Activated CD8-positive, alpha-beta memory T cell treated with anti-CD3 and anti-CD28 coated beads, Interleukin-2, amount 50 U/mL, for 4 hours (primary cell): ENCODE data around the gene TRIP4.
A peak's percentile ranks its signal among the peaks of the same experiment; 100 is the strongest.
"Not testable (repeated sequence)": the region's sequence is repeated elsewhere in the genome, so short reads cannot be mapped to it uniquely, and the experiment has no call there.

Experiments
- DNase-seq: peaks from one replicate; pipeline ENCODE4 v3.0.0-alpha.2; 2020

Gene TRIP4

DNA sequence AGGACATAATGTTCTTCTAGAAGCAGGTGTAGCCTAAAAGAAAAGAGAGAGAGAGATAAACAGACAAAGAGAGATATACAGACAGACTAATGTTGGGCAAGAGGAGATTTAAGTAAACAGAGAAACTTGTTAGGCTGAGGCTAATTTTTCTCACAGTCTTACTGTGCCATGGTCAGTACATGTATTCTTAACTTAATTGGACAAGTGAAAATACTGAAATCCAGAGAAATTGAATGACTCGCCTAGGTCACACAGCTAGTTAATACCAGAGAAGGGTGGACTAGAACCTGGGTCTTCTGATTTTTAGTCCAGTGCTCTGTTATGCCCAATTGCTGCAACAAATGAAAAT, 66.0 kb downstream of the TRIP4 start:
- DNase-seq, result no peak

DNA sequence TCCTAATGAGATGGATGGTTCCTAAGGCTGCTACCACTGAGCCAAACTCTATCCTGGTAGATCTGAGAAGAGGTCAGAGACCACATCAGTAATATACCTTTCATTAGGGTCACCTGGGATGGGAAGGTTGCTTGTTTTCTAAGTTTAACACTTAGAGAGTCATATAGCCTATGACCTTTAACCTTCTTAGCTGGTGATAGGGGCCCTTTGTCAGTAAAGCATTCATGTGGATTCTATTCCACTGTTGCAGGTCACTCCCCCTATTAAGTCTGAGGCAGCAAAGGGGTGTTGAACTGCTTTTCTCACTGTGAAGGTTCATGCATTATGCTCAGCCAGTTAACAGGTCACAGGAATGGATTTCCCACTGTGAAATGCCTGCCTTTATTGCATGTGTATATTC, 66.6 kb downstream of the TRIP4 start:
- no peak for DNase-seq

DNA sequence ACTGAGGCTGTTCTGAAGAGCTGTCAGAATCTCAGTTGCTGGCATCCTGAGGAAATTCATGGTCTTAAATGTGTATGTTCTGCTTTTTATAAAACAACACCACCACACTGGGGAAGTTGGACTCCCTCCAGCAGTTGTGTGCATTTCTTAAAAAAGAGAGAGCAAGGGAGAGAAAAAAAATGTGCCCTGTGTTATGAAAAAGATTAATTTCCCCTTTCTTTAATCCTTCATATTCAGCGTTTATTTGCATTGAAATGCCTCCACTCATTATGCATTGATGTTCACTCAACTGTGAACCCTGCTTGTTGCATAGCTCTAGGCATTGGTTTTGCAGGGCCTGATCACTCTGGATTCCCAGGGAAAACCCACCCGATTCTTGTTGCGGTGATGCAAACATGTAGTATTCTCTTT, 68.3 kb downstream of the TRIP4 start:
- DNase-seq, result no peak

DNA sequence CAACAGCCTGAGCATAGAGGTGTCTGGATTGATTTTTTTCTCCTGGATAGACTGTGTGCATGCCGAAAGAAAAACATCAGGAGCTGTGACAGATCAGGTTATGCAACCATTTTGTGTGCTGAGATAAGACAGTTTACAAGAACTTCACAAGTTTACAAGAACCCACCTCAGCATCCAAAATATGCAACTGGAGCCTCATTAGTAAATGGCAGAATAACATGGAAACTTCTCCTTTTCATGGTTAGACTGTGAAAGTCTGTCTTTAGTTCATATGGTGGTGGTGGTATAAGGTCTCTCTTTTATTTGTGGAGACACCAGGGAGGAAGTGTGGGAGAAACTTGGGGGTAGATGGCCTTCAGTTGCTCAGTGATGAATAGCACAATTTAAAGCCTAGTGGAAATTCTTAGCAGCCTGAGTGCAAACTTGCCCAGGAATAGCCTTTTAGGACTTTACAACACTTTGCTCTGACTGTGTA, 69.0 kb downstream of the TRIP4 start:
- no peak for DNase-seq

DNA sequence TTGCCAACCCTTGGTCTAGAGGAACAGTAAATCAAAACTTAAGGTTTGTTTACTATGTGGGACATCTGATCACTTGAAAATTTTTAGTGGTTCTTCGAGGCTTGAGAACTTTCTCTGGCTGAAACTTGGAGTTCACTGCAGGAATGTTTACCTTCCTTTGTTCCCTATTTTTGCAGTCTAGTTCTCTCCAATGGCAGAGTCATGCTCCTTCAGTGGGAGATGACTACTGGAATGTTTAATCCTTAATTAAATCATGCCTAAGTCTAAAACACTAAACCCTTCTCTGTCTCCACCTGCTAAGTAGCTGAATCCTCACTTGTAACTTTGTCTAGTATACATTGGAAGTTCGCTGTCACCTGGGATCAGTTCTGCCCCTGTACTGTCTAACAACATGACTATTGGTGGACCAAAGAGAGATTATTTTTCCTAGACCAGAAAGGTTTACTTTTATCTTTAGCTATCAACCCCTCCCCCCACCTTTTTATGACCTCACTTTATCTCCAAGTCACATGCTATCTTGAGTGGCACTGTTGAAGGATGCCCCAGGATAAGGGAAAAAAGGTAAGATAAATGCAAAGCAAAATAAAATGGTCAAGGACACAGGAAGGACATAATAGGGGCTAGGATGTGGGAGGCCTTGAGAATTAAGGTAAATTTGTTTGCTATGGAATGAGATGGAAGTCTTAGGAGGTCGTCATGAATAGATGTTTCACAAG, 71.6 kb downstream of the TRIP4 start:
- no peak for DNase-seq

DNA sequence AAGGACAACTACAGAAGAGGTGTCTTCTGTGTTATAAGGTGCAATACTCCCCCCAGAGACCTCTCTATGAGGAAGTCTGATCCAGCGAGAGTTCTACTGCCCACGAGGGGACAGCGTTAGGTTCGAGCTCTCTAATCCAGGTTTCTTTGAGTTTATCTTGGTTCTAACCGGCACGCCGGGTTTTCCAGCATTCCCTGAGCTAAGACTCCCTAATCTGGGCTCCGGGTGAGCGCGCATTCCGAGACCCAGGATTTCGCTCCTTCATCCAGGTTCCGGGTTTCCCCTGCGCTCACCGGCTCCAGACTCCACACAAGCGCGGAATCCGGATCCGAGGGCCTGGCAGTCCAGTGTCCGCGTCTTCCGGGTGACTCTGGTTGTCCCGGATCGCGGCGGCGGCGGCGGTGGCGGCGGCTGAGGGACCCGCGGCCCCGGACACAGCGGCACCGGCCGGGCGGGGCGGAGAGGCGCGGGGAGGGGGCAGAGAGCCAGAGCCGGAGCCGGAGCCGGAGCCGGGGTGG, 72.6 kb downstream of the TRIP4 start, which contains the start of gene ZNF609:
Gene ZNF609 (plus strand): TSS at position 373 of the 518 bp plus-strand sequence. CDS start 38,842 bp downstream, outside the sequence.
- DNase-seq, result peak; percentile 84

DNA sequence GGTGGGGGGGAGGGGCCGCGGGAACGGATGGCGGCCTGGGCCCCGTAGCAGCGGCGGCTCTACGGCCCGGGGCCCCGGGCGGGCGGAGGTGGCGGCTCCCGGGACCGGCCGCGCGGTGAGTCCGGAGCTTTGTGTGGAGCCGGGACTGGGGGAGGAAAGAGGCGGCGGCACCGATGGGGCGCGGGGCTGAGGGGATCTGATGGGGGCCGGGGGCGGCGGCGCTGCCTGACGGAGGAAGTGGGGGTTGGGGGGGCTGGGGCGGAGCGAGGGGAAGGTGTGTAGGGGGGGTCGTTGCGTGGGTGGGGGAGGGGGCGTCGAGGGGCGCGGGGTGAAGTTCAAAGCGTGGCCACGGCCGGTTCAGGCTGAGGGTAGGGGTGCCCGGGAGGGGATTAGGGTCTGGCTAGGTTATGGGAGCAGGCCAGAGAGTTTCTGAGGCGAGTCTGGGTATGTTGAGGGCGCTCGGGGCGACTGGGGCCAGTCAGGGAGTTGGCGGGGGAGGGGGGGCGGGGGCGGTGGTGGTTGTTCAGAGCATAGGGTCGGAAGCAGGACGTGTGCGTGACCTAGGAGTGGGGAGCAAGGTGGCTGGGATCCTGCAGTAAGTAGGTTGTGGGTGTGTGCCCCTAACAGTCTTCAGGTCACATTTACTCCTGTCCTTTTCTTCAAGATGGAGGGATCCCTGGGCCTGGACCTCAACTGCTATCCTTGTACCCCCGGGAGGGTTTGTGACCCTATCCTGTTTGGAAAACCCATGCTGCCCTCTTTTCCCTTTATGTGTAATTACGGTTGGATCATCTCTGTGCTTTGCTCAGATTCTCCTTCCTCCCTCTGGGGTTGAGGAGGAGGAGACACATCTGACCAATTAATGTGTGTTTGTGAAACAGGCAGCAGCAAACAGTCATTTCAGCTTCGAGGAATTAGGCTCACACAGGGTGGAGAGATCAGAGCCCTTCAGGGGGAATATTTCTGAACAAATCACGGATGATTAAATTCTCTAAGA, 73.4 kb downstream of the TRIP4 start:
- peak; percentile 34 for DNase-seq

DNA sequence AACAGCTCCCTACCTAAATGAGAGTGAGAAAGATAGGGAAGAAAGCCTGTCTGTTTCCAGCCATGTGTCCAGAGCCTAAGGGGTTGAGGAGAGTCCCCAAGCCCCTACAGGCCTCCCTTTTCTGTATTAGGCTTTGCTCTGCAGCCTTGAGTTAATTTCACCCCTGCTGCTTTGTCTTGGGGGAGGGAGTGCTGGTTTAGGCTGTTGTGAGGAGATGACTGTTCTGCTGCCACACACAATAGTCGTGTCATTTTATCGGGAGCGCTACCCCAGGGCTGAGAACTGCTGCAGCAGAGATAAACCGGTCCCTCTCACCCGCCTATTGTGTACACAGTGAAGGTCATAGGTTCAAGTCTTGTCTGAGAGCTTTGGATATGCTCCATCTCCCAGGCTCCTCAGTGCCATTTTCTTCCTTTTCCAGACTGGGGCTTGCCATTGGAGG, 74.1 kb downstream of the TRIP4 start:
- no peak for DNase-seq

DNA sequence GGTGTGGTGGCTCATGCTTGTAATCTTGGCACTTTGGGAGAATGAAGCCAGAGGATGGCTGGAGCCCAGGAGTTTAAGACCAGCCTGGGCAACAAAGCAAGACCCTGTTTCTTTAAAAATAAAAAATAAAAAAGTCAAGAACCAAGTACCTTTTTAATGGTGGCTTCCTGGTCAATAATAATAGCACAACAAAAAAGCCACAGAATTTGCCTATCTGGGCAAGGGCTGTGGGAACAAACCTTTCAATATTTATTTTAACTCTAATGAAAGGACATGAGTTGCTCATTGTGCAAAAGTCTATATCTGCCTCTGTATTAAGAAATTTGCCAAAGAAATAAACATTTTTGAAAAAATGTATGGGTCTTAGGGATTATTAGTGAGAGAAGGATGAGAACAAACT, 74.9 kb downstream of the TRIP4 start:
- no peak for DNase-seq

DNA sequence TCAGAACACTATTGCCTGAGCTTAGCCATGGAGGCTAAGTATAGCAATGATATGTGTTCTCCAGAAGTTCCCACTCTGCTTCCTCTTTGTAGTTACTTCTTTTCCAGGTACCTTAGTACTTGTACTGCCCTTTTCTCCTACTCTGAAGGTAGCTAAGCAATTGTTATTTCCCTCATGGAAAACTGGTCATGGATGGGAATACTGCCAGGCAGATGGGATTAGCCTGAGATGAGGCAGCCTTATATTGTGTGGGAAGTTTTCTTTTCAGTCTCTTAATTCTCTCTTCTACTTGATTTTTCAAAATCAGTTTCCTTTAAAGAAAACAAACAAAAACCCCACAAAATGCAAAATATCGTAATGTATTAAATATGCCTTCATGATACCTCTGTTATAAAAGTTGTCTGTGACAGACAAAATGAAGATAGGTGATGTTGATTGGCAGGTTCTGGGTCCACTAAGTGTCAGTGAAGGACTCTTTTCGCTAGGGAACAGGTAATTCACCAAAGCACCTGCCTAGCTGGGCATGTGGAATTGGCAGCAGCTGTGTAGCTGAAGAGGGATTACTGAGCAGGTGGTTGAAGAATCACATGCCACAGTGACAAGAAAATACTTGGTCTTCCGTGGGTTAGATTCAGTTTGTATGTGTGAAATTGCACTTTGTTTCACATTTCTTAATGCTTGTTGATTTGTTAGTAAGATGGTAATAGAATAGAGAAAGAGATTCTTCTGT, 76.8 kb downstream of the TRIP4 start:
- peak; percentile 20 for DNase-seq

DNA sequence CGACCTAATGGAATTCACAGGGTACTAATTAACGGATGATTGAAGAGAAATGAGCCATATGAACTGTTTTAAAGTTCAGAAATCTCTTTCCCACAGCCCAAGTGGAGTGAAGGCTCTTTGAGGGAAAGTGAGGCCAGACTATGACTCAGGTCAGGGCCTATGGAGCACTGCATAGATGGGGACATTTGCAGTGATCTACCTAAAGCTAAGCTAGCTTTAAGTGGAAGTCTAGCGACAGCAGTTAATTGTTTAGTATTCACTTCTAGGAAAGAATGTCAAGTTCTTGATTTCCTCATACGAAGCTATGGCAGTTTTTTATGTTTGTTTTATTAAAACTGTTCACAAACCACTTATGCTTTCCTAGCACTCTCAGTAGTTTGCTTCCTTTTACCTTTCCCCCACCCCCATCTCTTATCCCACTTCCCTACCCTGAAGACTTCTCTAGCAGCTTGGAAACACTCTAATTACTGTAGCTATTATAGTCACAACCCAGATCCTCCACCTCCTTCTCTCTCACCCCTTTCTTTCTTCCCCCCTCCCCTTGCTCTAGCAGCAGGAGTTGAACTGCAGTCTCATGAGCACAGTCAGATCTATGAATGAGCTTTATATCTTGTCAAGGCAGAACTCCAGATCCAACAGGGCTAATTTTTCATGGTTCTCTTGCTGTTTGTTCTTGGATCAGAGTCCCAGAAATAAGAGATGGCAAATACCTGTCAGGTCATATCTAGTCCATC, 78.9 kb downstream of the TRIP4 start:
- no peak for DNase-seq

DNA sequence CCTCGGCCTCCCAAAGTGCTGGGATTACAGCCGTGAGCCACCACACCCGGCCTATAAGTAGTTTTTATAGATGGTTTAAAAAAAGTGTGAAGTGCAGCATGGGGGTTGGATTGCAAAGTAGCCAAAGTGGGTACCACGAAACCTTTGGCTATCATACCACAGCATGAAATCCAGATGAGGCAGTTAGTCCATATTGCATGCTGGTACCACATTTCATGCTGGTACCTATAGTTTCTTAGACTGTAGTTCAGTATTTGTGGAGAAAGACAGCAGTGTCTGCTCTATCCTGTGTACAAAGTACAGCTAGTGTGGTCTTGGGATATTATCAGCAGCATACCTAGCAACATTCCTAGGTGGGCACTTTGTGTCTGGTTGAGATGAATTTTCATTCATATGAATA, 84.5 kb downstream of the TRIP4 start:
- DNase-seq, result no peak

DNA sequence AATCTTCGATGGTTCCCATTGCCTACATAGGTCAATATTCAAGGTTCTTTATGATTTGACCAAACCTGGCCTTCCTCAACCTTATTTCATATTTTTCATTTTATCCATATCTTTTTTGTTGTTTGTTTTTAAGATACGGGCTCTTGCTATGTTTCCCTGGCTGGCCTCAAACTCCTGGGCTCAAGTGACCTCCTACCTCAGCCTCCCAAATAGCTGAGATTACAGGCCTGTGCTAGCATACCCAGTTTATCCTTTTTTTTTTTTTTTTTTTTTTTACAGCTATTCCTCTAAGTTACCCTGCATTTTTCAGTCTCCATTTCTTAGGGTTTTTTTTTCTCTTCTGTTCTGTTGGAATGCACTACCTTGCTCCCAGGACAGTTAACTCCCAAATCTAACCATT, 87.2 kb downstream of the TRIP4 start:
- no peak for DNase-seq

DNA sequence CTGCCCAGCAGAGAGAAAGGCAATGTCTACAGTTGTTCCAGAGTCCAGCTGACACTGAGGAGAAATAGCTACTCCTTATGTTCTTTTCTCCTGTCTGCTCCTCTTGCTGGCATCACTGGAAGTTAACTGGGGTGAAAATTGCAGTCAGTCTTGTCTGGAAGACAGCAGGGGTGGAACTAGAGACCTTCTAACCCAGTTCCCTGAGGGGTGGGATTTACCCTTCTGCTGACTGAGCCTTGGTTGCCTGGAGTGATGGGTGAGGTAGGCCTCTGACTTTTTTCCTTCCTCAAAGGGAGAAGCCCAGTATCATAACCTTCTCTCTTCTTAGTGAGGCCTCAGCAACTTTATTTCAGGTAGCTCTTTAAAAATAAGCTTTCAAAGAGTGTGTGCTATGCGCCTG, 88.9 kb downstream of the TRIP4 start:
- no peak for DNase-seq

DNA sequence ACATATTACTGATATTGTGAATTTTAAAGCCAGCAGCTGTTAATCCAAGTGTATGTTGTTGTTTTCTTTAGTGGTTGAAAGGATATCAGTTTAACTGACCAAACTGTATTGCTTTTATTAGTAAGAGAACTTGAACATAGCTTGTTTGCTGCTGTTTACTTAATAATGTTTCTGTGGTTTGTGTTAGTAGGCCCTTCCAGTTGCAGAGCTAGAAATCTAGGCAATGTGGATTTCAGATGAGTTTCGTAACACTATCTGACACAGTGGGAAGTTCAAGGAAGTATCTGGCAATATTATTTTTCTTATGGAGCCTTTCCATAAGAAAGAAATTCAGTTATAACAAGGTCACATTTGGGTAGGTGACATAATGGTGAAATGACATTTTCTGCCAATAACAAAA, 91.2 kb downstream of the TRIP4 start:
- DNase-seq, result no peak

DNA sequence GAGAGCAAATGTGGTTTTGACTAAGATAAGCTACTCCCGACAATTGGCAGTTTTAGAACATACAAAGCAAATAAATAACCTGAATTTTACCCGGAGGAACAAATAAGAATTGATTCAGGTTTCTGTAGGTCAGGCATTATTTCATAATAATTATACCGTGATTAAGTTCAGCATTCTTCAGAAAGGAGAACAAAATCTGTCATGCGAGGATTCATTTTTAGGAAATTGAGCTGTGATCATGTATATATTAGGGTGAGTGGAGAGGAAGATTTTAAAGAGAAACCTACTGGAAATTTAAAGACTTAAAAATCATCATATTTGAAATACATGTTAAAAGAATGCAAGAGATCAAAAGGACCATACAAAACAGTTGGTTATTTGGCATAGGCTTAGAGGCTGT, 93.3 kb downstream of the TRIP4 start:
- no peak for DNase-seq

DNA sequence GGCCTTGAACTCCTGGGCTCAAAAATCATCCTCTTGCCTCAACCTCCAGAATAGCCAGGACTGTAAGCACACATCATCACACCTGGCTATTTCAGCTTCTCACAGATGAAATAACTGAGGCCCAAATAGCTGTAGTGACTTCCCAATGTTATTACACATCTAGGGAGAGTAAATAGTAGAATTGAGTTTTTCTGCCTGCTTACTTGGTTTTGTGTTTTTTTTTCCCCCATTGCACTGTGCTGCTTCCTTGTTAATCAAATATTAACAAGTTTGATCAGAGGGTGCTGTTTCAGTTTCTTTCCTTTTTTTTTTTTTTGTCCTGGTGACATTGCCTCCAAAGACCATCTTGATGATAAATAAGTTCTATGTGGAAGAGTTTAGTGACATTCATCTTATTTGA, 96.1 kb downstream of the TRIP4 start:
- no peak for DNase-seq

DNA sequence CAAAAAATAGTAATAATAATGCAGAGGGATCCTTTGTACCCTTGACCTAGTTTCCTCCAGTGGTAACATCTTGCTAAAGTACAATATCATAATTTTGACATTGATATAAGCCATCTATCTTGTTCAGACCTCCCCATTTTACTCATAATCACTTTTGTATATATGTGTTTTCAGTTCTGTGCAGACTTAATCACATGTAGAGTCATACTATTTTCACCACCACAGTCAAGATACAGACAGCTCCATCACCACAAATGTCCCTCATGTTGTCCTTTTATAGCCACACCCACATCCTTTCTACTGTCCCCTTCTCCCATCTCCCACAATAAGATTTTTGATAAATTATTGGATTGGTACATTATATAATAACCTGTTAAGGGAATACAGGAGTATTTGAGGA, 98.2 kb downstream of the TRIP4 start:
- no peak for DNase-seq

DNA sequence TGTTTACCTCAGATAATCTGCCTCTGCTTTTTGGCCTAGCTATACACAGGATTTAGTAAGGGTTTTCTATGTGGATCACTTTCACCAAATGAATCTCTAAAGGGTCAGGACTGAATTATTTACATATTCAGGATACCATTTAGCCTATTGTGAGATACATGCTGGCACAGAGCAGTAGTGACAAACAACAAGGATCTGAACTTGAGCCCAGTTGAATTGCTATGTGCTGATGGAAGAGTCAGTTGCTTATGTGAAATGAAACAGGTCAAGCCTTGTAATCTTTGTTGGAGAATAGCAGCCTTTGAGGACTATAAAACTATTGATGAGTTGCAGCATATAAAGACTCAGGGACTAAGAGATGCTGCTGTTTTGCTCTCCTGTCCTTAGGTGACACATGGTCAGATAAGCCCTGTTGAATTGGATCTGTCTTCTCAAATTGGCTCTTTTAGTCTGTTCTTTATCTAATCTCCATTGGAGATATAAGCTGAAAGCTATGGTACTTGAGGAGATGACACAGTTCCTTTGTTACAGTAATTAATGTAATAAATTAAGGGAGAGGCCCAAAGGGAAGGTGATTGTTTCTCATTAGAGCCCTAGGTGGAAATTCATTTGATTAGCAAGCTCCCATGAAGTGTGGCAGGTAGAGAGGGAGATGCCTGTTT, 103.1 kb downstream of the TRIP4 start:
- no peak for DNase-seq

DNA sequence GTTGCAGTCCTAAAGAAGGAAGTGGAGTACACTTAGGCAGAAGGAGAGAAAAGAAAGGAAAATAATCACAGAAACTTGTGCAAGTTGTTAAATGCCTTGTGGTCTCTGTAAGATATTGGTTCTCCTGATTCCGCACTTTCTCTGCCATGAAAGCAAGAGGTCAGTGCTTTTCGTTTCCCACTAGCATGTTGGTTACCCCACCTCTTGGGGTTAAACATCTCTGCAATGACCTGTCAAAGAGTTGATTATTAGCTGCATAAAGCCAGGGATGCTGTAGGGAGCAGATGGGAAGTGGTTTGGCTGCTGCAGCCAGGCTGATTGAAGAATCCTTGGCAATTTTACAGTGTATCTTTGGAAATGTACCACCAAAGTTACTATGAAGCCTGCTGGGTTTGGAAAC, 106.0 kb downstream of the TRIP4 start:
- no peak for DNase-seq

DNA sequence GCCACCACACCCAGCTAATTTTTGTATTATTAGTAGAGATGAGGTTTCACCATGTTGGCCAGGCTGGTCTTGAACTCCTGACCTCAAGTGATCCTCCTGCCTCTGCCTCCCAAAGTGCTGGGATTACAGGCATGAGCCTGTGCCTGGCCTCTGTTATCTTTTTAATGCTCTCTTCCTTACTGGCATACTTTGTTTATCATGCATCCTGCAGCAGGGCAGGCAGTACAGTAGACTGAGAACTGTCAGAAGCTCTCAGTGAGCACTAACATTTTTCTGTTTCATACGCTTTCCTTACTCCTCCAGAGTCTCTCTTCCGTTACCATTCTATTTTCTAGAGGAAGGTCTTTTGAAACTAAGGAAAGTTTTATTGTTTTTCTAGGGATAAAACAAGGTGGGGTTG, 108.3 kb downstream of the TRIP4 start:
- not testable (repeated sequence) for DNase-seq
